OCI-LY7 (cell line): Measurements from ENCODE around the gene EYS. TPM values are rescaled to one million over a fixed set of nuclear protein-coding genes. Genes with fewer than 3 reads are reported as not detected.

Experiments
- BruUV-seq: library from RNA; stranded (reverse); fragments of 400-500 nt; replicated peaks from 2 replicates; lab custom pipeline; 2021; lab: Mats Ljungman, UMichigan
- CTCF ChIA-PET: fragments of 300-600 bp; sonication (Branson Sonifier 250); formaldehyde crosslinking; loops from one replicate; lab custom pipeline; 2022; ENCODE audit warnings: antibody characterized with exemption; ENCODE audit not compliant: unreplicated experiment; lab: Charles Lee
- POLR2A ChIA-PET: fragments of 300-600 bp; sonication (Branson Sonifier 250); formaldehyde crosslinking; loops from one replicate; lab custom pipeline; 2022; ENCODE audit warnings: antibody characterized with exemption; lab: Charles Lee
- DNase-seq: peaks from one replicate; pipeline ENCODE4 v3.0.0-alpha.2; 2015; ENCODE audit warnings: low spot score
- H2AFZ ChIP-seq: fragments of 200-600 bp; sonication (generic), shearing (Covaris generic); 2 replicates; pipeline ENCODE4 v1.6.1; 2014; ENCODE audit warnings: mild to moderate bottlenecking, antibody characterized with exemption, low read length, moderate library complexity
- H3K27ac ChIP-seq: fragments of 200-600 bp; sonication (generic); 2 replicates; pipeline ENCODE4 v1.5.1; 2014; ENCODE audit warnings: mixed run types, low read depth, mild to moderate bottlenecking, moderate library complexity, low read length, inconsistent platforms; ENCODE audit not compliant: poor library complexity, severe bottlenecking
- H3K36me3 ChIP-seq: fragments of 200-600 bp; sonication (generic); 2 replicates; pipeline ENCODE4 v1.6.1; 2014; ENCODE audit warnings: mild to moderate bottlenecking, antibody characterized with exemption, low read length, moderate library complexity, mixed read lengths; ENCODE audit not compliant: insufficient read depth
- H3K4me1 ChIP-seq: fragments of 200-600 bp; sonication (generic); 2 replicates; pipeline ENCODE4 v1.5.1; 2014; ENCODE audit warnings: mild to moderate bottlenecking, low read length; ENCODE audit not compliant: insufficient read depth, poor library complexity, severe bottlenecking
- H3K4me2 ChIP-seq: fragments of 200-600 bp; sonication (generic); 2 replicates; pipeline ENCODE4 v1.6.1; 2014; ENCODE audit warnings: mild to moderate bottlenecking, low read length
- H3K4me3 ChIP-seq: fragments of 200-600 bp; sonication (generic); 2 replicates; pipeline ENCODE4 v1.5.1; 2014; ENCODE audit warnings: mild to moderate bottlenecking, low read depth, low read length; ENCODE audit not compliant: poor library complexity, severe bottlenecking
- H3K79me2 ChIP-seq: fragments of 200-600 bp; sonication (generic); 2 replicates; pipeline ENCODE4 v1.6.1; 2016; ENCODE audit warnings: low read depth, mild to moderate bottlenecking, low read length, moderate library complexity, mixed read lengths; ENCODE audit not compliant: insufficient read depth
- H3K9me2 ChIP-seq: fragments of 200-600 bp; sonication (generic); 2 replicates; pipeline ENCODE4 v1.6.1; 2016; ENCODE audit warnings: mild to moderate bottlenecking, low read length, mixed read lengths; ENCODE audit not compliant: insufficient read depth
- H3K9me3 ChIP-seq: fragments of 200-600 bp; sonication (generic); 2 replicates; pipeline ENCODE4 v1.6.1; 2014; ENCODE audit warnings: mild to moderate bottlenecking, mixed run types, low read length, mixed read lengths
- H4K20me1 ChIP-seq: fragments of 200-600 bp; sonication (generic); 2 replicates; pipeline ENCODE4 v1.6.1; 2014; ENCODE audit warnings: mild to moderate bottlenecking, antibody characterized with exemption, low read length, moderate library complexity, mixed read lengths; ENCODE audit not compliant: insufficient read depth
- CTCF ChIP-seq: fragments of 200-600 bp; sonication (generic); conservative IDR thresholded peaks from 2 replicates; pipeline ENCODE4 v1.5.1; 2014; ENCODE audit warnings: mild to moderate bottlenecking, antibody characterized with exemption, low read length, moderate library complexity, mixed read lengths
- EZH2phosphoT487 ChIP-seq: fragments of 200-600 bp; sonication (generic); IDR thresholded peaks from 2 replicates; pipeline ENCODE4 v1.6.1; 2018; ENCODE audit warnings: low read depth, borderline replicate concordance, mild to moderate bottlenecking, mixed run types, antibody characterized with exemption, low read length, moderate library complexity, mixed read lengths
- intact Hi-C: fragments of 100-400 bp; cut with micrococcal nuclease; formaldehyde crosslinking; loops from one replicate; pipeline ENCODE4 v1.10.0; 2022; ENCODE audit not compliant: unreplicated experiment
- total RNA-seq, 2 experiments: library from RNA; depleted of rRNA in 1 of 2; stranded (reverse); fragments of >200 nt in 1 of 2; shearing (Covaris generic) in 1 of 2; gene quantifications; 2 replicates each; pipeline ENCODE4 v1.2.3, GENCODE V29; 2014 to 2022

EYS gene
- total RNA-seq, 2 experiments from 2014 or later, result not detected

- intact Hi-C loops, result no loop called here
- H3K4me3 ChIP-seq, result no peak overlapping the region
- no peaks in the 10 kb centered on the region for H3K9me2 ChIP-seq
- no peaks in the 10 kb centered on the region for H3K36me3 ChIP-seq
- H2AFZ ChIP-seq, result no peak overlapping the region
- no peaks in the 10 kb centered on the region for H3K79me2 ChIP-seq
- no peaks in the 10 kb centered on the region for H3K9me3 ChIP-seq
- no peak overlapping the region for H3K27ac ChIP-seq
- no peak for TF ChIP-seq EZH2phosphoT487
- no peak for TF ChIP-seq CTCF
- H4K20me1 ChIP-seq, result no peaks in the 10 kb centered on the region
- BruUV-seq, result no TSS peak
- CTCF ChIA-PET, result no interaction called here
- no peak for DNase-seq
- H3K4me1 ChIP-seq, result no peaks in the 10 kb centered on the region
- POLR2A ChIA-PET, result interaction anchor here (0.8 kb wide), 1 partner anchor 29 kb away, joined by 3 read pairs; no protein-coding TSS in a partner anchor
- H3K4me2 ChIP-seq, result no peak overlapping the region
Observed at GRCh38 chr6:64258752-64259151, 1448.3 kb downstream of the EYS start.

GRCh38 chr6:64258302-64258701 is 1448.7 kb downstream of the EYS start:
- H3K9me3 ChIP-seq, result no peaks in the 10 kb centered on the region
- intact Hi-C loops, result no loop called here
- H4K20me1 ChIP-seq, result no peaks in the 10 kb centered on the region

More at GRCh38 chr6:64258302-64258701, 1448.7 kb downstream of the EYS start:
- no peak for TF ChIP-seq CTCF
- TF ChIP-seq EZH2phosphoT487, result no peak
- ChIA-PET CTCF (no interaction called here), POLR2A (interaction anchor here (0.8 kb wide), 1 partner anchor 28 kb away, joined by 3 read pairs; no protein-coding TSS in a partner anchor)
- Histone ChIP-seq H3K79me2 (no peaks in the 10 kb centered on the region), H3K4me2 (no peak overlapping the region), H3K4me1 (no peaks in the 10 kb centered on the region), H3K9me2 (no peaks in the 10 kb centered on the region), H3K4me3 (no peak overlapping the region), H3K27ac (no peak overlapping the region), H3K36me3 (no peaks in the 10 kb centered on the region), H2AFZ (no peak overlapping the region)
- DNase-seq, result no peak
- no TSS peak for BruUV-seq
